H9 (cell line): ENCODE results near the gene MAP3K2. TPM values are rescaled to one million over a fixed set of nuclear protein-coding genes. Genes with fewer than 3 reads are reported as not detected.
"Not testable (repeated sequence)": the region's sequence is repeated elsewhere in the genome, so short reads cannot be mapped to it uniquely, and the experiment has no call there.

ENCODE experiments used
- DNase-seq: peaks from one replicate; pipeline ENCODE4 v3.0.0-alpha.2; 2017
- H2AFZ ChIP-seq: one replicate; pipeline ENCODE4 v1.6.1; 2013; ENCODE audit warnings: mild to moderate bottlenecking, low read length, control low read depth, moderate library complexity
- H2AK5ac ChIP-seq: 2 replicates; pipeline ENCODE4 v1.6.1; 2013; ENCODE audit warnings: low read length, control low read depth, mixed read lengths; ENCODE audit not compliant: insufficient read length
- H2BK120ac ChIP-seq: one replicate; pipeline ENCODE4 v1.6.1; 2013; ENCODE audit warnings: low read depth, mild to moderate bottlenecking, low read length, control low read depth, inconsistent platforms; ENCODE audit not compliant: poor library complexity, severe bottlenecking
- H2BK12ac ChIP-seq: 2 replicates; pipeline ENCODE4 v1.6.1; 2013; ENCODE audit warnings: low read length, control low read depth, mixed read lengths, low read depth; ENCODE audit not compliant: insufficient read length
- H2BK15ac ChIP-seq: 2 replicates; pipeline ENCODE4 v1.6.1; 2013; ENCODE audit warnings: low read depth, low read length, control low read depth
- H2BK20ac ChIP-seq: one replicate; pipeline ENCODE4 v1.6.1; 2013; ENCODE audit warnings: low read depth, mild to moderate bottlenecking, low read length, control low read depth, inconsistent platforms; ENCODE audit not compliant: poor library complexity, severe bottlenecking
- H2BK5ac ChIP-seq: 2 replicates; pipeline ENCODE4 v1.6.1; 2013; ENCODE audit warnings: low read length, control low read depth, mixed read lengths; ENCODE audit not compliant: insufficient read length
- H3K14ac ChIP-seq: 2 replicates; pipeline ENCODE4 v1.6.1; 2013; ENCODE audit warnings: low read length, control low read depth; ENCODE audit not compliant: insufficient read depth
- H3K18ac ChIP-seq: 2 replicates; pipeline ENCODE4 v1.6.1; 2013; ENCODE audit warnings: low read depth, mild to moderate bottlenecking, mixed read lengths, low read length, control low read depth; ENCODE audit not compliant: insufficient read length
- H3K23ac ChIP-seq: 2 replicates; pipeline ENCODE4 v1.6.1; 2013; ENCODE audit warnings: low read length, control low read depth, mixed read lengths, low read depth; ENCODE audit not compliant: insufficient read length
- H3K23me2 ChIP-seq: 2 replicates; pipeline ENCODE4 v1.6.1; 2013; ENCODE audit warnings: low read depth, mild to moderate bottlenecking, mixed read lengths, low read length, control low read depth; ENCODE audit not compliant: insufficient read length, poor library complexity, severe bottlenecking
- H3K27ac ChIP-seq: 2 replicates; pipeline ENCODE4 v1.5.1; 2013; ENCODE audit warnings: low read length, control low read depth, mixed read lengths, low read depth; ENCODE audit not compliant: insufficient read length
- H3K27me3 ChIP-seq: 2 replicates; pipeline ENCODE4 v1.6.1; 2013; ENCODE audit warnings: low read length, control low read depth, inconsistent platforms; ENCODE audit not compliant: insufficient read depth
- H3K4ac ChIP-seq: 2 replicates; pipeline ENCODE4 v1.6.1; 2013; ENCODE audit warnings: low read depth, mild to moderate bottlenecking, control low read depth, inconsistent platforms, low read length, moderate library complexity
- H3K4me1 ChIP-seq: 2 replicates; pipeline ENCODE4 v1.6.1; 2013; ENCODE audit warnings: low read length, control low read depth, inconsistent platforms; ENCODE audit not compliant: insufficient read depth
- H3K4me2 ChIP-seq: 2 replicates; pipeline ENCODE4 v1.6.1; 2013; ENCODE audit warnings: low read length, control low read depth, mixed read lengths; ENCODE audit not compliant: insufficient read length, insufficient read depth
- H3K56ac ChIP-seq: 2 replicates; pipeline ENCODE4 v1.6.1; 2013; ENCODE audit warnings: low read depth, mild to moderate bottlenecking, mixed read lengths, low read length, control low read depth; ENCODE audit not compliant: insufficient read length
- H3K79me1 ChIP-seq: 2 replicates; pipeline ENCODE4 v1.6.1; 2013; ENCODE audit warnings: low read depth, mild to moderate bottlenecking, moderate library complexity, low read length, control low read depth, inconsistent platforms; ENCODE audit not compliant: insufficient read depth, poor library complexity, severe bottlenecking
- H3K79me2 ChIP-seq: 2 replicates; pipeline ENCODE4 v1.6.1; 2013; ENCODE audit warnings: low read length, control low read depth, inconsistent platforms; ENCODE audit not compliant: insufficient read depth
- H3K9ac ChIP-seq: 2 replicates; pipeline ENCODE4 v1.6.1; 2013; ENCODE audit warnings: low read length, control low read depth, mixed read lengths; ENCODE audit not compliant: insufficient read length; ENCODE audit errors: extremely low read depth
- H3K9me3 ChIP-seq: one replicate; pipeline ENCODE4 v1.6.1; 2013; ENCODE audit warnings: low read depth, low read length, inconsistent platforms; ENCODE audit not compliant: control insufficient read depth
- H3T11ph ChIP-seq: one replicate; pipeline ENCODE4 v1.6.1; 2013; ENCODE audit warnings: mild to moderate bottlenecking, low read length, control low read depth, inconsistent platforms
- H4K20me1 ChIP-seq: one replicate; pipeline ENCODE4 v1.6.1; 2013; ENCODE audit not compliant: control insufficient read depth, insufficient read length, insufficient read depth
- H4K5ac ChIP-seq: 2 replicates; pipeline ENCODE4 v1.6.1; 2013; ENCODE audit warnings: low read depth, mild to moderate bottlenecking, mixed read lengths, low read length, control low read depth; ENCODE audit not compliant: insufficient read length
- H4K8ac ChIP-seq: replicated peaks from 2 replicates; pipeline ENCODE4 v1.6.1; 2013; ENCODE audit warnings: low read length, control low read depth, mixed read lengths, low read depth; ENCODE audit not compliant: insufficient read length
- H4K91ac ChIP-seq: 2 replicates; pipeline ENCODE4 v1.6.1; 2013; ENCODE audit warnings: low read depth, mild to moderate bottlenecking, moderate library complexity, mixed read lengths, low read length, control low read depth; ENCODE audit not compliant: insufficient read length
- H3K27ac Mint-ChIP-seq, 3 experiments: 2 replicates in 2 of 3; 3 replicates in 1 of 3; pipeline ENCODE4 v1.8.0; 2020 to 2021; ENCODE audit warnings: mixed read lengths in 3 of 3, mild to moderate bottlenecking in 1 of 3, moderate library complexity in 1 of 3
- H3K27me3 Mint-ChIP-seq: 2 replicates; pipeline ENCODE4 v1.8.0; 2021; ENCODE audit warnings: low read depth, mild to moderate bottlenecking, moderate library complexity, mixed read lengths
- H3K36me3 Mint-ChIP-seq, 3 experiments: 2 replicates in 2 of 3; 3 replicates in 1 of 3; pipeline ENCODE4 v1.8.0; 2020 to 2021; ENCODE audit warnings: low read depth in 3 of 3, mixed read lengths in 3 of 3; ENCODE audit not compliant: insufficient read depth in 1 of 3
- H3K4me1 Mint-ChIP-seq, 2 experiments: 2 replicates each; pipeline ENCODE4 v1.8.0; 2020; ENCODE audit warnings: mixed read lengths in 2 of 2
- H3K4me3 Mint-ChIP-seq, 2 experiments: 2 replicates in 1 of 2; 3 replicates in 1 of 2; pipeline ENCODE4 v1.8.0; 2020 to 2021; ENCODE audit warnings: mild to moderate bottlenecking in 2 of 2, mixed read lengths in 2 of 2, moderate library complexity in 1 of 2
- H3K9me3 Mint-ChIP-seq, 2 experiments: 2 replicates in 1 of 2; 3 replicates in 1 of 2; pipeline ENCODE4 v1.8.0; 2020; ENCODE audit warnings: mild to moderate bottlenecking in 2 of 2, mixed read lengths in 2 of 2, moderate library complexity in 1 of 2
- WGBS: extraction: QIAGEN DNeasy Blood & Tissue Kit; methylation state at CpG from one replicate; pipeline ENCODE4 v1.1.7; 2013; ENCODE audit warnings: missing lambda C conversion rate, low lambda C conversion rate, mixed read lengths; ENCODE audit not compliant: insufficient read length; ENCODE audit errors: extremely low coverage; 5-methylcytosine and 5-hydroxymethylcytosine counted together
- total RNA-seq: library from RNA; stranded (reverse); gene quantifications from 2 replicates; pipeline ENCODE4 v1.2.1, GENCODE V29; 2021

MAP3K2 gene
- total RNA-seq, 1 experiment from 2014 or later, result 25.8 TPM

- not testable (repeated sequence) for H3K14ac ChIP-seq, H3K56ac ChIP-seq, H3K23ac ChIP-seq, H3K9me3 ChIP-seq, DNase-seq, H4K8ac ChIP-seq, H3K4me3 Mint-ChIP-seq, H3K27ac ChIP-seq, H3K9ac ChIP-seq, H2BK20ac ChIP-seq, H3K27ac Mint-ChIP-seq, H2BK5ac ChIP-seq, H3K36me3 Mint-ChIP-seq, H4K91ac ChIP-seq, H3K4me2 ChIP-seq, H3K4me1 Mint-ChIP-seq, H3K4me1 ChIP-seq, H3K23me2 ChIP-seq, H3T11ph ChIP-seq, H2AFZ ChIP-seq, H3K79me2 ChIP-seq, H3K79me1 ChIP-seq, H4K5ac ChIP-seq, H4K20me1 ChIP-seq, H2AK5ac ChIP-seq, H3K4ac ChIP-seq, H2BK12ac ChIP-seq, H2BK120ac ChIP-seq, H3K27me3 Mint-ChIP-seq, H3K27me3 ChIP-seq, H3K18ac ChIP-seq, H3K9me3 Mint-ChIP-seq, H2BK15ac ChIP-seq
- no CpG with 5 or more reads among the region's 35 CpGs for WGBS
Measured at GRCh38 chr2:127353223-127353622, 34.6 kb downstream of the MAP3K2 start.
